IPS-NIHi7 (cell line): Measurements from ENCODE around the gene ERBB2.

ENCODE experiments used
- DNase-seq: peaks from one replicate; pipeline ENCODE4 v3.0.0; 2012; ENCODE audit warnings: mixed read lengths; ENCODE audit errors: extremely low spot score

The ERBB2 gene

GRCh38 chr17:39699818-39700147, at the start of gene ERBB2:
TSS of gene ERBB2 (plus strand) at chr17:39700064. CDS start at chr17:39700239, 175 bp downstream.
- peak; percentile 74 for DNase-seq

GRCh38 chr17:39650121-39650579, 49.7 kb upstream of the ERBB2 start:
- DNase-seq: no peak

GRCh38 chr17:39651923-39652586, 47.8 kb upstream of the ERBB2 start:
- no peak for DNase-seq

- DNase-seq: peak; percentile 73
Measured at GRCh38 chr17:39652587-39653315, 47.1 kb upstream of the ERBB2 start.

GRCh38 chr17:39653316-39653661, 46.6 kb upstream of the ERBB2 start:
- no peak for DNase-seq

GRCh38 chr17:39653662-39654331, 46.1 kb upstream of the ERBB2 start:
- DNase-seq: peak; percentile 92

- DNase-seq: no peak
Measured at GRCh38 chr17:39655105-39655504, 44.8 kb upstream of the ERBB2 start.

GRCh38 chr17:39658346-39658745, 41.5 kb upstream of the ERBB2 start:
- no peak for DNase-seq

- DNase-seq: no peak
Measured at GRCh38 chr17:39658760-39659159, 41.1 kb upstream of the ERBB2 start.

GRCh38 chr17:39659279-39660010, 40.4 kb upstream of the ERBB2 start:
- no peak for DNase-seq

- no peak for DNase-seq
Measured at GRCh38 chr17:39660011-39660360, 39.9 kb upstream of the ERBB2 start.

GRCh38 chr17:39660397-39661385, 39.2 kb upstream of the ERBB2 start:
- no peak for DNase-seq

- DNase-seq: no peak
Measured at GRCh38 chr17:39661744-39662541, 37.9 kb upstream of the ERBB2 start.

- no peak for DNase-seq
Measured at GRCh38 chr17:39662551-39663339, 37.1 kb upstream of the ERBB2 start.

- DNase-seq: peak; percentile 50
Measured at GRCh38 chr17:39663340-39663687, 36.5 kb upstream of the ERBB2 start.

GRCh38 chr17:39663688-39664580, 35.9 kb upstream of the ERBB2 start:
- peak; percentile 87 for DNase-seq

- DNase-seq: no peak
Measured at GRCh38 chr17:39664581-39665561, 35.0 kb upstream of the ERBB2 start, which contains the start of gene TCAP. TSS of gene TCAP (plus strand) at chr17:39665349. CDS start at chr17:39665360, 11 bp downstream.
